Measurements from ENCODE around the gene PLD5.
A peak's percentile ranks its signal among the peaks of the same experiment; 100 is the strongest.
"Not testable (repeated sequence)": the region's sequence is repeated elsewhere in the genome, so short reads cannot be mapped to it uniquely, and the experiment has no call there.

The PLD5 gene

DNA sequence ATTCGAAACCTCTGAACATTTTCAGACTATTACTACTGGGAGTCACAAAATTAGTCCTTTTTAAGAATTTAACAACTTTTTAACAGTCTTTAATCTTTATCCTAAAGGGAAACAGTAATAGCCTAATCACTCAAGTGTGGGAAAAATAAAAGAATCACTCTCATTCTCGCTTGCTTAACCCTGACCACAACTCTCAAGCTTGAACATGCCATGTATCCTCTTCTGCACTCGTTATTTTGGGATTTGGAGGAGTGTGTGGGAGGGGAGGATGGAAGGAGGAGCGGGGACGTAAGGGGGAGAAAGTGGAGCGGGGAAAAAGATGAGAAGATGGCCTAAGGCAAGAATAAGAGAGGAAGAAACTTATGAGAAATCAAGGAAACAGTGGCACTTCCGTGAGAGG, 215.8 kb downstream of the PLD5 start:
- not testable (repeated sequence) for DNase-seq (ENCODE audit: insufficient read length, low spot score); FAIRE-seq

DNA sequence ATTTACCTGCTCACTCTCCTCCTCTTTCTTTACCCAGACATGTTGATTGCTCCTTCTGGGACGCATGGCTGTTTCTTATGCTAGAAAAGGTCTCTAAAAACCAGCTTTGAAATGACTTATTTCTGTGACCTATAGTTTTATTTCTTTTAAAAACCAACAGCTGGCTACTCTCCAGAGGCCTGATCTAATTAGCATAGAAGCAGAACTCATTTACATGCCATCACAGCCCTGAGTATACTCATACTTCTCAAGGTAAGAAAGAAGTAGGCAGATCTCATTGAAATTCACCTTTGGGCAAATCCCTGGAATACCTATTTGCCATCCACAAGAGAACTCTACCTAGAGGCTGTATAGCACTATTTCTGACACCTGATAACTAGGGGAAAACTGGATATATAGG, 230.7 kb downstream of the PLD5 start:
- not testable (repeated sequence) for DNase-seq (ENCODE audit: insufficient read length, low spot score); FAIRE-seq

DNA sequence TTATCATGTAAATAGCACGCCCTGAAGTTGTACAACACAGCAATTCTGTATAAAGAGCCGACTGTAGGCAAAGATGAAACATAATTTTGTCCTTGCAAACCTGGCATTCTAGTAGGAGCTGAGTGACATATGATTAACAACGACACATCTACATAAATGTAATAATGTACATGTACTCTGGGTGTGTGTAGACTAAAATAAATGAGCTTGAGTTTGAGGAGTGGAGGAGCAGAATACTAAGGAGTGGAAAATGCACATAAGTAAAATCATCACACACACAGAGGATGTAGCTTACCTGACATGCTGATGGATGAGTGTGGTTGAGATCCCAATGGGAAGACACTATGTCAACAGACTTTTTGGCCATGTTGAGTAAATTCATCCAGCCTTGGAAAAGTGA, 236.4 kb downstream of the PLD5 start:
- DNase-seq (ENCODE audit: insufficient read length, low spot score); FAIRE-seq: not testable (repeated sequence)

DNA sequence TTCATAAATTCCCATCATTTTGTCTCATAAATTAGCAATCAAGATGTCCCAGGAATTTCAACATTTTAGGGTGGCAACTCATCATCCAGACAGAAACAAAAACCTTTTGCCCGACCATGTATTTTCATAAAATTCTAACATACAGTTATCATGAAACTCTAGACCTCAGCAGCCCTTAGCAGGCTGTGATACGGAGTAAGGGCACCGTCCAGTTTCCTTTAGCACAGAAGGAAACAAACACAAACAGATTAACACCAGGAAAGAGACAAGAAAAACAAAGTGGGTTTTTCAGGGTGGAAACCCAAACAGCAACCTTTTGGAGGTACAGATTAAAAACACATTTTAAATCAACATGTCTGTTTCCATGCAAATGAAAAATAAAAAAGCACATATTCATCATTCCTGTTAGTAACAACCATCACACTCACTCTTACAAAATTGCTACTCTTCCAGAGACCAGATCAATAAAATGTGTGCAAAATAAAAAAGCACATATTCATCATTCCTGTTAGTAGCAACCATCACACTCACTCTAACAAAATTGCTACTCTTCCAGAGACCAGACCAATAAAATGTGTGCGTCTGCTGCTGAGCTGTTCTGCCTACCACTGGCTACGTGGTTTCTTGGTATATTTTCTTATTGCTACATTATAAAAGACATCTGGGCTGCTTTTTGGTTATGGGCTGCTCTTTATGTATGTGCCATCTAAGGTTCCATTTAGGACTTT, 241.6 kb downstream of the PLD5 start:
- not testable (repeated sequence) for DNase-seq (ENCODE audit: insufficient read length, low spot score); FAIRE-seq

DNA sequence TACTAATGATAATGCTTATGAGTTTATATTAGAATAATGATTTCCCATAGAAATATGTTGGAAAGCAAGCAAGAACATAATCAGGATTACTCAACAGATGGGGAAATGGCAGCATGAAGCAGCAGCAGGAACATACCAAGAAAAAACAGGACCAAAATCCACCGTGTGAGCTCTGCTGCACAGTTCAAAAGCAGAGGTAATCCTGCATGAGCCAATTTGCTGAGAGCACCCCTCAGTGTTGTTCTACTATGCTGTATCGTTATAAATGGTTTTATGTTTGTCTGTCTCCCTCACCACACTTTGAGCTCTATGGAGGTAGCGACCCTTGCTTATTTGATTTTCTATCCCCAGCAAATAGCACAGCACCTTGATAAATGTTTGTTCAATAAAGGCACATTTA, 246.1 kb downstream of the PLD5 start:
- not testable (repeated sequence) for FAIRE-seq; DNase-seq (ENCODE audit: insufficient read length, low spot score)

DNA sequence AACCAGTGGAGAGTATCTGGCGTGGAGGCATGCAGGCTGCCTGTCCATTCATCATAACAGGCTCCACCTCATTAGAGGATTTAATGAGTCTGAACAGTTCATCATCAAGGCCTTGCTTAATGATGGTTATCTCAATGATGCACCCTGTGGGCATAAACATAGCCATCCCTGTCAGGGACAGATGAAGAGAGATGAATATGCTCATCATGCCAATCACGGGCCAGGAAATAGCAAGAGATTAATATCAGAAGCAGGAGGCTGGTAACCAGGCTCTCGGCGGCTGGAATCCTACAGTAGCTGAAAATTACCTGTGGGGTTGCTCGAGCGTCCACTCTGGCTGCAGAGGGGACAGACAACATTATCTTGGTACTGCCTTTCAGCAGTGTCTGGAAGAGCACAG, 247.7 kb downstream of the PLD5 start:
- DNase-seq (ENCODE audit: insufficient read length, low spot score); FAIRE-seq: not testable (repeated sequence)

DNA sequence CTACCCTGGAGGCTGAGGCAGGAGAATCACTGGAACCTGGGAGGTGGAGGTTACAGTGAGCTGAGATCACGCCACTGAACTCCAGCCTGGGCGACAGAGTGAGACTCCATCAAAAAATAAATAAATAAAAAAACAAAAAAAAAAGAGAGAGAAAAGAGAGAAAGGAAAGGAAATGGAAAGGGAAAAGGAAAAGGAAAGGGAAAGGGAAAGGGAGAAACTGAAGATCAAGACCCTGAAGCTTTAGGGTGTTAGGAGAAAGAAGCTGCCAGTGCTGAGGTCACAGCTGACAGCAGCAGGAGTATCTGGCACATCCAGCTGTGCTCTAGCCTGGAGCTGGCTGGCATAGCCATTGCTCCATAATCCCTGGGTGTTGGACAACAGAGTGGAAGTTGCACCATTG, 257.5 kb downstream of the PLD5 start:
- FAIRE-seq; DNase-seq (ENCODE audit: insufficient read length, low spot score): not testable (repeated sequence)

DNA sequence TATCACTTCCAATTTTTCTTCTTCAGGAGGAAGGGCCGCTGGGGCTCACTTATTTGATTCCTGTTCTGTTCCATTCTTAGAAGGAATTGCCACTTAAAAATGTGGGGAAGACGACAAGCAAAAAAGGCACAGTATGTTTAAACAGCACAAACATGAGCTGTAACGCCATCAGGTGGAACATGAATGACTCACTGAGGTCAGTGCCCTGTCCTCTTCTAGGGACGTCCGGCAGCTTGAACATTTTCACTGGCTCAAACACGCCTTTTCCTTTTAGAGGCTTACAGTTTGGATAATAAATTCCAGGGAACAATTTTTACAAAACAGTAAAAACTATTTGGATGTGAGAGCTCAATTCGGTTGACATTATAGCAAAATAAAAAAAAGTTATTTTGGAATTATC, 260.1 kb downstream of the PLD5 start:
- FAIRE-seq; DNase-seq (ENCODE audit: insufficient read length, low spot score): not testable (repeated sequence)

DNA sequence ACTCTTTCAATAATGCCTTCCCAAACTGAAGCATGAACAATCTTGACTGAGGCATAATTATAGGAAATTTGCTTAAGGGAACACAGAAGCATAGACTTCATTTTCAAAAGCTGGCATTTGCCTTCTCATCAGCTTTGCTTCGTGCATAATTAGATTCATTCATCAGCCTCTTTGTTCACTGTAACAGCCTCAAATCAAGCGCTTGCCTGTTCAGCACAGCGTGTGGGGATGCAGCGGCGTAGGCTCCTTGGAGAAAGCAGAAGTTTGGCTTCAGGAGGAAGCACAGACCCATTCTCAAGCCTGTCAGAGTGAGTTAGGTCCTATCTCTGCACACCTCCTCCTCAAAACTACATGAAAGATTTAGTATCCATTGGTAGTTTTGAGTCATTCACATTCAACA, 279.2 kb downstream of the PLD5 start:
- FAIRE-seq: no peak
- DNase-seq (ENCODE audit: insufficient read length, low spot score): no peak

DNA sequence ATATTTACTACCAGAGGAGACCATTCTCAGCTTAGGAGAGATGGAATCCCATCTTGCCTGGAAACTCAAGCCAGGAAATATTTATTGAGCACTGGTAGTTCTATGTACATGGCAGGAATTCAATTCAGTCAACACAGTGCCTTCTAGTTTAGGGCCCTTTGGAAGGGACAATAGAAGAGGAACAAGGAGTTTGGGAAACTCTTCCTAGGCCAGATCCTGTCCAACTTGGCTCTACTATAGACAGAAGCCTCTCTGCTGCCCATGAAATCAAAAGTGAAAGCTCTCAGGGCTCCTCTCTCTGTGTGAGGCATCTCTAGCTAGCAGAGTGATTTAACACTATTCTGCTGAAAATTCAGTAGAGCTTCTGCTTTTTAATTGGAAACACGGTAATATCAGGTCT, 281.0 kb downstream of the PLD5 start:
- FAIRE-seq (peak; percentile 18), DNase-seq (ENCODE audit: insufficient read length, low spot score) (peak; percentile 29)

DNA sequence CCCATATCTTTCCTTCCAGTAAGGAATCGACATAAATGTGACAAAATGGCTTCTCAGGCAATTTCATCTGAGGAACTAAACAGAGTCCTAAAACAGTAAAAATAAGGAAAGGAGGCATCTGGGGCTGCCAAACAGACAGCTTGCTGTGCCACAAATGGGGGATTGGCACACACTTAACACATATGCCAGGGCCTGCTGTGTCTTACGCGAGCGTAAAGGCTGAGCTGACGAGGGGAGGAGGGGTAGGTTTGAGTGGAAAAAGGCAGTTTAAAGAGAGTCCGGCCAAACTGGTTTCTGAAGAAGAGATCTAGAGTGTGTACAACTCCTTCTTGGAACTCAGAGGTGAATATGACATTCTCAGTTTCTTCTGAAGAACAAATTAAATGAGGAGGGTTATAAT, 281.5 kb downstream of the PLD5 start:
- DNase-seq (ENCODE audit: insufficient read length, low spot score): no peak
- FAIRE-seq: no peak

DNA sequence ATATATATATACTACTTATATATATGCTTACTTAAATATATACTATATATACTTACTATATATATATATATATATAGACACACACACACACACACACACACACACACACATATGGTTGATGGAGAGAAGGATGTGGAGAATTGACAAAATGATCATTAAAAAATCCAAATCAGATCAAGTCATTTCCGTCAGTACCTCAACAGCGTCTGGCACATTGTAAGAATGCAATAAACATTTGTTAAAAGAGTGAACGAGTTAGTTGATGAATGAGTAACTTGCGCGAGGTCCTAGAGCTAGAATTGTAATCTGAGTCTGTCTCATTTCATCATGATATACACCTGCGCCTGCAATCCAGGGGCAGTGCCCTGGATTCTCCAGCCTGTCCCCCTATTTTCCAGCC, 282.6 kb downstream of the PLD5 start:
- FAIRE-seq: no peak
- DNase-seq (ENCODE audit: insufficient read length, low spot score): no peak

DNA sequence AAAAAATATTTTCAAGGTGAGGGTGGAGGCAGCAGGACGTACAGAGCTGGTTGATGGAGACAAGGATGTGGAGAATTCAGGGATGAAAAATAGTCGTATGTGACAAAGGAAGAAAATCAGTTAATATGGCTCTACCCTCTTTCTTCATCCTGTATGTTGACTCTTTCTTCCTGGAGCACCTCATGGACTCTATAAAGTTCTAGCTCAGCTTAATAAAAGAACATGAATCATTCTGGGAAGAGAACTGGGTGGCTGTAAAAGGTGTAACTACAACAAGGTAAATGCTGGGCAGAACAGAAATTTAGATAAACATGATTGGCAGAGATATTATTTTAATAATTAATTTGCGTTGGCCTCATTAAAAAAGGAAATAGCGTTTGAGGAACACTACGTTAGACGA, 283.8 kb downstream of the PLD5 start:
- FAIRE-seq (peak; percentile 8), DNase-seq (ENCODE audit: insufficient read length, low spot score) (no peak)

DNA sequence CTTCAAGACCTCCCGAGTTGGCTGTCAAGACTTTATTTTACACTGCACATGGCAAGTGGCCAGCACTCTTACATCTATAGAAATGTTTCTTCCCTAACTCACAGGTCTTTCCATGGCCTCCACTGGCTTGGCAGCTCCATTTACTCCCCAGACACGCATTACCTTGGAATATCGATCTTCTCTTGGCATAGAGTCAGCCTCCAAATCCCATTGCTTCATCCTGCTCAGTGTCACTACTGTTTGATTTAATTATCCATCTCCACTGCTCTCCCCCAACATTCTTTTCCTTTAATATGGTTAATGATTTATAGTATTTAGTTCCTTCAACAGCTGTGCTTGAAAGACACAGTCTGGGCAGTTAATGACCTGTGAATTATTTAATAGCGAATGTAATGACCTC, 284.4 kb downstream of the PLD5 start:
- DNase-seq (ENCODE audit: insufficient read length, low spot score) (no peak), FAIRE-seq (no peak)

DNA sequence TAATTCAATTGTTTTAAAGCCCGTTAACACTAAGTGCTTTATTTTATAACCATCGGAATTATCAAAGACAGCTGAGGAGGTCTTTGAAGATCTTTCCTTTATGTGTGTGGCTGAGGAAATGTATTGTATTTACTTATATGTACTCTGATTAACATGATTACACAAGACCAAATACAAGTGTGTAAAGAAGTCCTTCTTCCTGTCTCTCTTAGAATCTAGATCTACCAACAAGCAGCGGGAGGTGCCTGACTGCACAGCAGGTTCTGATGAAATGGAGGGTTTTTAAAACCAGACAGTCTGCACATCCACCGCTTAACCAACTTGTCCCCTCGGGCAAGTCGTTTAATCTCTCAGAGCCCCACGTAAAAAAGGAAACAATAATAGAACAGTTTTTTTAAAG, 285.1 kb downstream of the PLD5 start:
- FAIRE-seq (no peak), DNase-seq (ENCODE audit: insufficient read length, low spot score) (no peak)

DNA sequence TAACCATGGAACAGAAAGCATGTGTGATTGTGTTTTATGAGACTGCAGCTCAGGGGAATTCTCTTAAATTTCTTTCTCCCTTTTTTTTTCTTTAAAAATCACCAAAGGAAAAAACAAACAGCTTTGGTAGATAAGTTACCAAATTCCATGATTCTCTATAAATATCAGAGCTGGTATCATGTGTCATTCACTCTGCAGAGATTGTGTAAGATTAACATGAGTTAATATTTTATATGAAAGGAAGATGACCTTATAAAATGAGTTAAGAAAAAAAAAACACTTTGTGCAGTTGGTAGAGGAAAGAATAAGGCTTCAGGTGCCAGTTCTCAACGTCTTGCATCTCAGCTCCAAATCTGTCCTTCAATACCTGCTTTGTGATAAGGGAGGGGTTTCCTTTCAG, 287.4 kb downstream of the PLD5 start:
- FAIRE-seq: no peak
- no peak for DNase-seq (ENCODE audit: insufficient read length, low spot score)

DNA sequence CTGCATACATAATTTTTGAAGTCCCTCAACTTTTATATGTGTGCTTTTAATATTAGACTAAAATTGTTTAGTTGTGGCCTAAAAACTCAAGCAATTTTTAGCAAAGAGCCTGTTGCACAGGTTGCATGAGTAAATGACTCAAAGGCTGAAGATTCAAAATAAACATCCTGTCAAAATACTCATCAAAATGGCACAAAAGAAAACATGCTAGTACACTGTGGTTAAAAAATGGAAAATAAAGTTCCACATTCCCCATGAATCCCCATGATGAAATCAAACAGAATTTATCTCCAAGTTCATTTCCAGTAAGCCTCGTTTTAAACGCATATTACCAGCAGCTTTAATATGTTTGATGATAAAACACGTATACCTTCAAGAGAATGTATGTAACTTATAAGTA, 295.5 kb downstream of the PLD5 start:
- FAIRE-seq (no peak), DNase-seq (ENCODE audit: insufficient read length, low spot score) (no peak)

DNA sequence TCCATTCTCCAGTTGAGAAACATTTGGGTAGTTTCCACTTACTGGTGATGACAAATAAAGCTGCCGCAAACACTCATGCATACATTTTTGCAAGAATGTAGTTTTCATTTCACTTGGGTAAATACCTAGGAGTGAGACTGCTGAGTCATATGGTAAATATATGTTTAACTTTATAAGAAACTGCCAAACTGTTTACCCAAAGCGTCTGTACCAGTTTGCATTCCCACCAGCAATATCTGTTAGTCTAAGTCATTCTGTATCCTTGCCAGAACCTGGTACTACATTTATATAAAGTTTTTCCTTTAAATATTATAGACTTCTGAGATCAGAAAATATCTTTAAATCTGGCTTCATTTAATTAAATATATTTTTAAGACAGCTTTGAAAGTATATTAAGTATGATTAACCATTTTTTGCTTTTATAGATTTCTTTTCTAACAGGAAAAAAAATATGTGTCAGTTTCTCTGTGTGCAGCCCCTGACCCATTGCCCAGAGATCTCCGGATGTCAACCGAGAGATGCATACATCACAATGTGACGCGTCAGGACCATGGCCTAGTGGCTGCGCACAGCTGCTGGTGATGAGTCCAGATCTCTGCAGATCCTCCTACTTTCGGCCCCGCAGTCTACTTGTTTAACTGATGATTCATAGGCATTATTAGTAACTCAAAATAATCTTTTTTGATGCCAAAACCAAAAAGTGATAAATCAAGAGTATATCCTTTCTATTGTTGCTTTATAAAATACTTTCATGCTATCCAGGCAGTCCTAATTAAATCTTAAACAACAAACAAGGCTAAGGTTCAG, 298.5 kb downstream of the PLD5 start:
- DNase-seq (ENCODE audit: insufficient read length, low spot score): no peak
- FAIRE-seq: peak; percentile 35

DNA sequence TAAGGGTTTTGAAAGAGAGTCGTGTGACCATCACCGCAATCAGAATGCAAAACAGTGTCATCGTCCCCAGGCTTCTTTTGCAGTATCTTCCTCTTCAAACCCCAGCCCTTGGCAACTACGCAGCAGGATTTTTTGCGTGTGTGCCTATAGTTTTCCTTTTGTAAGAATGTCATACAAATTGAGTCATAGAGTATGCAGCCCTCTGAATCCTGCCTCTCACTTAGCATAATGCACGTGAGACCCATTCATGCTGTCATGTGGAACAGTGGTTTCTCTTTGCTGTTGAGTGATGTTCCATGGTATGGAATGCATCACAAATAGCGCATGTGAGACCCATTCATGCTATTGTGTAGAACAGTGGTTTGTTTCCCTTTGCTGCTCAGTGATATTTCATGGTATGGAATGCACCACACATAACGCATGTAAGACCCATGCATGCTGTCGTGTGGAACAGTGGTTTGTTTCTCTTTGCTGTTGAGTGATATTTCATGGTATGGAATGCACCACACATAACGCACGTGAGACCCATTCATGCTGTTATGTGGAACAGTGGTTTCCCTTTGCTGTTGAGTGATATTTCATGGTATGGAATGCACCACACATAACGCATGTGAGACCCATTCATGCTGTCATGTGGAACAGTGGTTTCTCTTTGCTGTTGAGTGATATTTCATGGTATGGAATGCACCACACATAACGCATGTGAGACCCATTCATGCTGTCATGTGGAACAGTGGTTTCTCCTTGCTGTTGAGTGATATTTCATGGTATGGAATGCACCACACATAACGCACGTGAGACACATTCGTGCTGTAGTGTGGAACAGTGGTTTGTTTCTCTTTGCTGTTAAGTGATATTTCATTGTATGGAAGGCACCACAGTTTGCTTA, 299.4 kb downstream of the PLD5 start:
- not testable (repeated sequence) for FAIRE-seq; DNase-seq (ENCODE audit: insufficient read length, low spot score)

DNA sequence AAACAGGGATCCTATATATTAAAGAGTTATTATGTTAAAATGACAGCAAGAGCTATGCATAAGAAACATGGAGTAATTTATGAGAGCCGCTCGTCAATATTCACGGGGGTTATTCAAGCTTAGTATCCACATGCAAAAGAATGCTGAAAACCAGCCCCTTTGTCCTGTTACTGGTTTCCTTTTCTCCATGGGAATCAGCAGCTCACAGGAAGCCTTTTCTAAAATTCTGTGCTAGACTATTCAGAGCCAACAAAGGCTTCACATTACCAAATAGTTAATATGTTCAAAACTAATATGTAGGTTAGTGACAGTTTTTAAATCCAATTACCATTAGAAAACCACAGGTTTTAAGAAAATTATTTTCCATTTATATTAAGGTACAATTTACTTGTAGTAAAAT, 300.0 kb downstream of the PLD5 start:
- no peak for DNase-seq (ENCODE audit: insufficient read length, low spot score)
- FAIRE-seq: no peak

DNA sequence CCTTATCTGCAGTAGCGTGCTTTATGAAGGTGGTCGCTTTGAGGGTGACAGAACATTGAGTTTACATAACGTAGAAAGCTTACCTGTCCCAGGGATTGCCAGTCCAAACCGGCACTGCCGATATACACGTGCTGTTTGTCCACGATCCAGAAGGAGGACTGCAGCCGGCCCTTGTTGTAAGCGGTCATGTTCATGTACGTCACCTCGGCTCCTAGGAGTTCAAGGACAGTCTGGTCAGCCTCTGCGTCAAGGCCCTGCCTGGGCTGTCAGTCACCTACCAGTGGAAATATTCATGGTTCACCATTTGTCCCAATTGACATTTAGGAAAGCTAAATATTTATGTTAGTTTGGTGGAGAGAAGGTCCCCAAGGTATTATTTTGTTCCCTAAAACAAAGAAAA, 304.6 kb downstream of the PLD5 start:
- FAIRE-seq (no peak), DNase-seq (ENCODE audit: insufficient read length, low spot score) (no peak)

Measured in GM19239 (cell line).